ENCODE data around the gene PAX3.

PAX3 gene

GRCh38 chr2:222264791-222265320 lies 33.9 kb downstream of the PAX3 start:
- DNase-seq, result no peak

DNA sequence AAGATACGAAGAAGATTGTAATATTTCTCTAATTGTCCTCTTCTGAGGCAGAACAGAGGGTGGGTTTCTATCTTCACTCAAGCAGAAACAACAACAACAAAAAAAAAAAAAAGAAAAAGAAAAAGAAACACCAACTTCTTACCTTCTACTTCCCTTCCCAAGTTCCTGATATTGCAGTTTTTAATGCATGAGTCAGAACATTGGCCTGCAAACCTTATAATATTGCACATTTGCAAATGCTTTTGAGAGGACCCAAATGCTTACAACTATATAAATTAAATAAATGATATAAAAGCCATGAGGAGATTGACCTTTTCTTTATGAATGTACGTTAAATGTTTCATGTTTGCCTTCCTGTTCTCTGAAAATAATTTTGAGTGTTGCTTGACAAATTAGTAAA lies 37.3 kb downstream of the PAX3 start:
- no peak for DNase-seq

DNA sequence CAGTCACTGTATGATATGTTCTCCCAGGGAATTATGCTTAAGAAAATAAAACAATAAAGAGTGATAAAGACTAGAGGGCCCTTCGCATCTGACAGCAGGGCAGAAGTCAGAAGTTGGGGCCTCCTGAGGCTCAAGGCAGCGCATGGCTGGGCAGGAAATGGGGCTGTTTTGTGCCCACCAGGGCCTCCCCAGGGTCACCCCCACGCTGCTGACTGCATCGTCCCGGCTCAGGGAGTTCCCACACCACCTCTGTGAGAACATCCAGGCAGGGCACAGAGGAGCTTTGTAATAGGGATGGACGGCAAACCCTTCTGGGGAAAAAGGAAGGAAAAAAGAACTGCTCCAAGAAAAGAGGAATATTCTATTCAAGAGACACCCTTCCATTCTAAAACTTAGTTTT lies 41.2 kb downstream of the PAX3 start:
- no peak for DNase-seq

DNA sequence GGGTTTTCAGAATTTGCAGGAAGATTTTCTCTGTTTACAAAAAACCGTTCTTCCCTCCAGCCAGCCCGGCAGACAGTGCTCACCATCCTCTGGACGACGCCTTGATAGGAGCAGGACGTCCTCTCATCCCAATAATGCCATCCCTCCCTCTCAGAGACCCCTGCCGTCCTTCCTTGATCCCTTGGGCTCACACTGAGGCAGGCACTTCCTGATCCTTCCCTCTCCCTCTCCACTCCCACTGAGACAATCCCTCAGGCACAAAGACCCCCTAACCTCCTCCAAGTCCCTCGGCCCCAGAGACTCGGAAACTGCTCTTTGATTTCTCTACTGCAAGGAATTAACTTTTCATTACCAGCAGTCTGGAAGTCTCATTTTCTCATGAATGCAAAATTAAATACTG lies 42.5 kb downstream of the PAX3 start:
- no peak for DNase-seq

- DNase-seq, result no peak
These were observed 43.7 kb downstream of the PAX3 start for GRCh38 chr2:222255090-222255489.

DNA sequence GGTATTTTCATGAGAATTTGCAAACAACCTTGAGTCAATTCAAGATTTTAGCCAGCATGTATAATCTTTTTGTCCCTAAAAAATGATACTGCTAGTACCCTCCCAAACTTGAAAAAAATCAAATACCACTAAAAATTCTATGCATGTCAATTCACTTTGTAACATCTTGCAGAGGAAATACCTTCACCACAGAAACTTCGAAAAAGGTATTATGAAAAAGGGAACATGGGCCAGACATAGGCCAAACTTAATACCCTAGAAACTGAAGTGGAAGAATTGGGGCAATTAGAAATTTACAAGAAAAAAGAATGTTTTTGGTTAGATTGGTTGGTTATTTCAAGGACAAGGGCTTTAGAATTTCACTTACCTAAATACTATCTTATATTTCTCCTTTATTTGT lies 48.5 kb downstream of the PAX3 start:
- DNase-seq, result no peak

- DNase-seq, result no peak
These were observed 49.4 kb downstream of the PAX3 start for GRCh38 chr2:222249444-222249843.

- no peak for DNase-seq
These were observed 50.0 kb downstream of the PAX3 start for GRCh38 chr2:222248818-222249217.

DNA sequence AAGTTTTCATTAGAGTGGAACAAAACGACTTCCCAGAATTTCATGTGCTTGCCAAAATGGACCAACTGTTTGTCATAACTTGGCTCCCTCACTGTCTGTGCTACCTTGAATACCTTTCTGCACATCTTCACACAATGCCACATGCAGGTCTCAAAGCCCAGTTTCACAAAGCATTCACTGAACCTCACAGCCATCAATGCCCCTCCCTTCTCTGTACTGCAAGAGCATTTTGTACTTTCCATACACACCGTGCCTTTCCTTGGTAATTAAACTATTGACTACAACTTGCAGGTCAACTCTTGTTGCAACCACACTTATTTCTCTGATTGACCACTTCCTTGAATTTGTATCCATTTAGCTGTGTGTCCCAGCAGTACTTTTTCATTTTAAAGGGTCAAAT lies 50.5 kb downstream of the PAX3 start:
- no peak for DNase-seq

DNA sequence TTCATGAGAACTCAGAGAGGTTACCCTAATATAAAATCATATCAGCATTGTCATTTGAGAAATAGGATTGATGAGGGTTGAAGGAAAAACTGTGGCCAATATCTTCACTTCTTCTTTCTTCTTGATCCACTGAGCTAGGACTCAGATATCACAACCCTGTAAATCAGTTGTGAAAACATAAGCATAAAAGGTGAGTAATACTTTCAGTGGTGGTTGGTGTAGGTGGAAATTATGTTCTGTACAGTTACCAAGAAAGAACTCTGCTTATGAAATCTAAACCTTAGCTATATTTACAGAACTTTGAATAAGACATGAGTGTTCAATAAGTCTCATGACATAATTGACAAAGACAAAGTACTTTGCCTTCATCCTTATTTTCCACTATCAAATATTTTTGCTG lies 56.3 kb downstream of the PAX3 start:
- no peak for DNase-seq

DNA sequence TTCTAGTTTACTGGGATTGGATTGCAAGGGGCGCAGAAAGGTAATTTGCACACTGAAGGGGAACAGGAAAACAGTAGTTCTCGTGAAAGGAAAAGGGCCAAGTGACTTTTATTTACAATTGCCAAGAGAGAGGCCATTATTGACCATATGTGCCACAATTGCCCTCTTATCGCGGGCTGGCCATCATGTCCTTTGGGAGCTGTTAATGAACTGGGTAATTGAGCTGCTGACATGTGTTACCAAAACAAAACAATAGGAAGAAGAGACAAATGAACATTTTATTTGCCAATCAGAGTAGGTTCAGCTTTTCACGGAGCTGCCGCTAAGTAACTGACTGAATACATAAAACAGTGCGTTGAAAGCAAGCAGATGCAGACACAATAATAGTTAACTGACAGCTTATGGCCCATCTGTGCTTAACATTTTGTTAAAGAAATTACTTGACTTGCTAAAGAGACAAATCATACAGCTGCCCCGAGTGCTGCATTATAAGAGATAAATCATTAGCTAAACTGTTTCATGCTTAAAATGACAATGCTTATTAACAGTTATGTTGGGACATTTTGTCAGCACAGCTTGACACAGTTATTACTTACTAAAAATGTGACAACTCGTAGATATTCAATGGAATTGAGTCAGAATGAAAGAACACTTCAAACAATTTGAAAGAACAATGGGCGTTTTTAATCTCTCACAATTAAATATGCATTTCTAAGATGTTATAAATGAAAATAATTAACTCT lies 57.5 kb downstream of the PAX3 start:
- no peak for DNase-seq

- DNase-seq, result no peak
These were observed 58.1 kb downstream of the PAX3 start for GRCh38 chr2:222240676-222241049.

DNA sequence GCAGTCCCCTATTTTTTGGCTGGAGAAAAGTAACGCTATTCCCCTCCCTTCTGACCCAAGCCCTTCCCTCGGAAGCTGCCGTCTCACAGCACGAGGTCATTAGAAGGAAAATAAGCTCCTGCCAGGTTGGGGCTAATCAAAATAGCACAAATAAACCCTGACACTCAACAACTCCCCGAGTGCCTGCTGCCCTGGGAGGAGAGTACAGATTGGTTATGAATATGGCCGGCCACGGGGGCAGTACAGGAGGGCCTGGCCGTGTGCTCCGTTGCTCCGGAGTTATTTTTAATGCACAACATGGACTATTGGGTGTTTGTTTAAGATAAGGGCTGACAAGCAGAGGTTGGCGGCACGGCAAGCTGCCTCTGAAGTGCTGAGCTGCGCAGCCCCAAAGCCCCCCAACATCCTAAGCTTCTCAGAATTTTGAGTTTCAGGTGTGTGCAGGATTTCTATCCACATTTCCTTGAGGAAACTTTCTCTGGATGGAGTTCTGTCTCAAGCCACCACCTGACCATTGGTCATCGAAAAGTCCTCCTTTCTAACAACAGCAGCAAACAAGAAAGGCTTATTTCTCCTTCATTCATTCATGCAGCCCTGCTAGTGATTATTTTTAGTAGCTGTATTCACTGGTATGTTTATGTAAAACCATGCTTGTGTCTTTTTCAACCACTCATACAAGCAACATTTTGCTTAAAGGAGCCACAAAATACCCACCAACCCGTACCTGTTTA lies 58.7 kb downstream of the PAX3 start:
- DNase-seq, result no peak

- no peak for DNase-seq
These were observed 59.7 kb downstream of the PAX3 start for GRCh38 chr2:222239091-222239490.

- DNase-seq, result no peak
These were observed 60.7 kb downstream of the PAX3 start for GRCh38 chr2:222238072-222238471.

GRCh38 chr2:222232839-222233238 lies 66.0 kb downstream of the PAX3 start:
- no peak for DNase-seq

GRCh38 chr2:222232372-222232771 lies 66.4 kb downstream of the PAX3 start:
- DNase-seq, result no peak

DNA sequence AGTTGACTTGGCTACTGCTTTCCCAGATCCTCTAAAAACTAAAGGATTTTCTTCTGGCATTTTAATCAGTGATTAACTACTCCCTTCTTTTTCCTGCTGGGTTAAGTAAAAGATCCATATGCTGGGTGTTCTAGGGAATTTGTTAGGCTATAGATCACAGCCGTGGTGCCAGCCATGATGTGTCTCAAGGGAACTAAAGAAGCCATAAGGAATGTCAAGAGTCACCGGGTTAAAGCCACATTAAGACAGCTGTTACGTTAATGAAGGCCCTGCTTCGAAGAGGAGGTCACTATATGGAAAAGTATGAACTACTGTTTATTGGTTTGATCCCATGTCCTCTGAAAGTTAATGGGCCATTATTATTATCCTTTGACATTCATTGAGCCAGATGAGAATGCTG lies 70.7 kb downstream of the PAX3 start:
- DNase-seq, result no peak

- DNase-seq, result no peak
These were observed 80.0 kb downstream of the PAX3 start for GRCh38 chr2:222218786-222219185.

GRCh38 chr2:222217712-222218111 lies 81.1 kb downstream of the PAX3 start:
- no peak for DNase-seq

DNA sequence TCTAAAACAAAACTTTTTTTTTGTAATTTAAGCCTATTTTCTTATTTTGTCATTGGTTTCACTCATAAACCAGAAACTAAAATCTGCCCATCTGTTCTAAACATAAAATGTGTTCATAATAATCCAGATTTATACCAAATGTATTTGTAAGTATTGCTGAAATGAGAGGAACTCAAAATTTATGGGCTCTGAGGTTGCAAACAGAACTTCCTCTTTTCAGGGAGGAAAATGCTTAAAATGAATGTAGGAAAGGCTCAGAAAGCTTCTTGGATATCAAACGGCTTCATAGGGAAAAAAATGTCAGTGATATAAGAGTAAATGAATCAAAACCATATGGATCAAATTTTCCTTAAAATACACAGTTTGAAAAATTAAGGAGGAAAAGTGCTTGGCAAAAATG lies 83.9 kb downstream of the PAX3 start:
- no peak for DNase-seq

GRCh38 chr2:222213049-222213448 lies 85.7 kb downstream of the PAX3 start:
- no peak for DNase-seq

- DNase-seq, result no peak
These were observed 86.2 kb downstream of the PAX3 start for GRCh38 chr2:222212571-222212970.

DNA sequence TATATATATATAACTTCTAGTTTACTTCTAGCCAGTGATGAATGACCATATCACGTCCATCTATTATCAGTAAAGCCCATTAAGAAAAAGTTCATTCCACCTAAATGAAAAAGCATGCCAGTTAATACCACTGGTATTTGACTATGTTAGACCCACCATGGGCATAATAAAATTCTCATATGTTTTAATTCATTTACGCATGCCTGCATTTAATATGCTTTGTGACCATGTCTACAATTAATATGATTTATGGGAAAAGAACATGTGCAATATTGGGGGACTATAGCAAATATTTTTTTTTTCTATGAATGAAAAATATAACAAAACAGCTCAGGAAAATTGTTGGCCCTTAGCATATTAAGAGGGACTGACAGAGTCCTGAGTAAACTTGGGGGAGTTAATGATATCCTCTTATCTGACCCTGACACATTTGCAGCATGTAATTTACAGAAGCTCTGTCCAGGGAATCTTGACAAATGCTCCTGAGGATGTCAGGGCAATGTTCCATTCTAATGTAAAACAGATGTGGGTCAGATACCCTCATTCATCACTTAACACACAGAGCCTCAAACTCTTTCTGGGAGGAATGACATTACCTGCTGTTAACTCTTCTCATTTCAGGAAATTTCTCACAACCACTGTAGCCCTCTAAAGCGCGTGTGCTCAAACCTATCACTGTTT lies 90.6 kb downstream of the PAX3 start:
- DNase-seq, result no peak
